Ishikawa (cell line): Measurements from ENCODE around the gene SLCO3A1.

Experiments used
- CEBPB ChIP-seq: IDR thresholded peaks from 2 replicates; pipeline ENCODE4 v1.6.1; 2012
- CREB1 ChIP-seq: IDR thresholded peaks from 2 replicates; pipeline ENCODE4 v1.6.1; 2012; ENCODE audit warnings: low read depth
- EGR1 ChIP-seq: IDR thresholded peaks from 2 replicates; pipeline ENCODE4 v1.6.1; 2012
- EP300 ChIP-seq: IDR thresholded peaks from 2 replicates; pipeline ENCODE4 v1.6.1; 2012; ENCODE audit warnings: borderline replicate concordance
- FOXM1 ChIP-seq: IDR thresholded peaks from 2 replicates; pipeline ENCODE4 v1.6.1; 2012; ENCODE audit warnings: low read depth, borderline replicate concordance
- NFIC ChIP-seq: IDR thresholded peaks from 2 replicates; pipeline ENCODE4 v1.6.1; 2012
- RAD21 ChIP-seq: IDR thresholded peaks from 2 replicates; pipeline ENCODE4 v1.6.1; 2012; ENCODE audit warnings: low read depth
- TAF1 ChIP-seq: IDR thresholded peaks from 2 replicates; pipeline ENCODE4 v1.6.1; 2012; ENCODE audit warnings: low read depth, mild to moderate bottlenecking
- TCF12 ChIP-seq: IDR thresholded peaks from 2 replicates; pipeline ENCODE4 v1.6.1; 2012; ENCODE audit warnings: low read depth
- TEAD4 ChIP-seq: IDR thresholded peaks from 2 replicates; pipeline ENCODE4 v1.6.1; 2012
- YY1 ChIP-seq: IDR thresholded peaks from 2 replicates; pipeline ENCODE4 v1.6.1; 2012; ENCODE audit warnings: low read depth
- ZBTB7A ChIP-seq: IDR thresholded peaks from 2 replicates; pipeline ENCODE4 v1.6.1; 2012; ENCODE audit warnings: low read depth
- TF ChIP-seq, protein P1 (sequence below): IDR thresholded peaks from 2 replicates; pipeline ENCODE4 v1.6.1; 2012
- TF ChIP-seq, protein P2 (sequence below): IDR thresholded peaks from 2 replicates; pipeline ENCODE4 v1.6.1; 2012
- TF ChIP-seq, protein P3 (sequence below): IDR thresholded peaks from 2 replicates; pipeline ENCODE4 v1.6.1; 2012; ENCODE audit warnings: low read depth, mild to moderate bottlenecking

Gene SLCO3A1

GRCh38 chr15:92117261-92117731 is 263.8 kb downstream of the SLCO3A1 start:
- TF ChIP-seq EGR1 (no peak), YY1 (no peak), CREB1 (no peak), NFIC (no peak), ZBTB7A (no peak), EP300 (no peak), CEBPB (no peak), TCF12 (no peak), FOXM1 (no peak), TEAD4 (no peak), TAF1 (no peak)
- TF ChIP-seq, protein P1, sequence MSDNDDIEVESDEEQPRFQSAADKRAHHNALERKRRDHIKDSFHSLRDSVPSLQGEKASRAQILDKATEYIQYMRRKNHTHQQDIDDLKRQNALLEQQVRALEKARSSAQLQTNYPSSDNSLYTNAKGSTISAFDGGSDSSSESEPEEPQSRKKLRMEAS = no peak
- TF ChIP-seq, protein P2, sequence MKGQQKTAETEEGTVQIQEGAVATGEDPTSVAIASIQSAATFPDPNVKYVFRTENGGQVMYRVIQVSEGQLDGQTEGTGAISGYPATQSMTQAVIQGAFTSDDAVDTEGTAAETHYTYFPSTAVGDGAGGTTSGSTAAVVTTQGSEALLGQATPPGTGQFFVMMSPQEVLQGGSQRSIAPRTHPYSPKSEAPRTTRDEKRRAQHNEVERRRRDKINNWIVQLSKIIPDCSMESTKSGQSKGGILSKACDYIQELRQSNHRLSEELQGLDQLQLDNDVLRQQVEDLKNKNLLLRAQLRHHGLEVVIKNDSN = no peak

- no peak for TF ChIP-seq EGR1
- TF ChIP-seq, protein P3, sequence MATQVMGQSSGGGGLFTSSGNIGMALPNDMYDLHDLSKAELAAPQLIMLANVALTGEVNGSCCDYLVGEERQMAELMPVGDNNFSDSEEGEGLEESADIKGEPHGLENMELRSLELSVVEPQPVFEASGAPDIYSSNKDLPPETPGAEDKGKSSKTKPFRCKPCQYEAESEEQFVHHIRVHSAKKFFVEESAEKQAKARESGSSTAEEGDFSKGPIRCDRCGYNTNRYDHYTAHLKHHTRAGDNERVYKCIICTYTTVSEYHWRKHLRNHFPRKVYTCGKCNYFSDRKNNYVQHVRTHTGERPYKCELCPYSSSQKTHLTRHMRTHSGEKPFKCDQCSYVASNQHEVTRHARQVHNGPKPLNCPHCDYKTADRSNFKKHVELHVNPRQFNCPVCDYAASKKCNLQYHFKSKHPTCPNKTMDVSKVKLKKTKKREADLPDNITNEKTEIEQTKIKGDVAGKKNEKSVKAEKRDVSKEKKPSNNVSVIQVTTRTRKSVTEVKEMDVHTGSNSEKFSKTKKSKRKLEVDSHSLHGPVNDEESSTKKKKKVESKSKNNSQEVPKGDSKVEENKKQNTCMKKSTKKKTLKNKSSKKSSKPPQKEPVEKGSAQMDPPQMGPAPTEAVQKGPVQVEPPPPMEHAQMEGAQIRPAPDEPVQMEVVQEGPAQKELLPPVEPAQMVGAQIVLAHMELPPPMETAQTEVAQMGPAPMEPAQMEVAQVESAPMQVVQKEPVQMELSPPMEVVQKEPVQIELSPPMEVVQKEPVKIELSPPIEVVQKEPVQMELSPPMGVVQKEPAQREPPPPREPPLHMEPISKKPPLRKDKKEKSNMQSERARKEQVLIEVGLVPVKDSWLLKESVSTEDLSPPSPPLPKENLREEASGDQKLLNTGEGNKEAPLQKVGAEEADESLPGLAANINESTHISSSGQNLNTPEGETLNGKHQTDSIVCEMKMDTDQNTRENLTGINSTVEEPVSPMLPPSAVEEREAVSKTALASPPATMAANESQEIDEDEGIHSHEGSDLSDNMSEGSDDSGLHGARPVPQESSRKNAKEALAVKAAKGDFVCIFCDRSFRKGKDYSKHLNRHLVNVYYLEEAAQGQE = no peak
- no peak for TF ChIP-seq CEBPB
- no peak for TF ChIP-seq TCF12
- no peak for TF ChIP-seq FOXM1
- no peak for TF ChIP-seq CREB1
- TF ChIP-seq TEAD4 = no peak
- TF ChIP-seq, protein P2 = no peak
- no peak for TF ChIP-seq TAF1
- TF ChIP-seq ZBTB7A = no peak
- TF ChIP-seq RAD21 = no peak
- TF ChIP-seq NFIC = no peak
- TF ChIP-seq, protein P1 = no peak
- no peak for TF ChIP-seq EP300
Observed at GRCh38 chr15:92118162-92118935, 264.8 kb downstream of the SLCO3A1 start.

- no peak for TF ChIP-seq TCF12
Observed at GRCh38 chr15:92118936-92119325, 265.4 kb downstream of the SLCO3A1 start.

DNA sequence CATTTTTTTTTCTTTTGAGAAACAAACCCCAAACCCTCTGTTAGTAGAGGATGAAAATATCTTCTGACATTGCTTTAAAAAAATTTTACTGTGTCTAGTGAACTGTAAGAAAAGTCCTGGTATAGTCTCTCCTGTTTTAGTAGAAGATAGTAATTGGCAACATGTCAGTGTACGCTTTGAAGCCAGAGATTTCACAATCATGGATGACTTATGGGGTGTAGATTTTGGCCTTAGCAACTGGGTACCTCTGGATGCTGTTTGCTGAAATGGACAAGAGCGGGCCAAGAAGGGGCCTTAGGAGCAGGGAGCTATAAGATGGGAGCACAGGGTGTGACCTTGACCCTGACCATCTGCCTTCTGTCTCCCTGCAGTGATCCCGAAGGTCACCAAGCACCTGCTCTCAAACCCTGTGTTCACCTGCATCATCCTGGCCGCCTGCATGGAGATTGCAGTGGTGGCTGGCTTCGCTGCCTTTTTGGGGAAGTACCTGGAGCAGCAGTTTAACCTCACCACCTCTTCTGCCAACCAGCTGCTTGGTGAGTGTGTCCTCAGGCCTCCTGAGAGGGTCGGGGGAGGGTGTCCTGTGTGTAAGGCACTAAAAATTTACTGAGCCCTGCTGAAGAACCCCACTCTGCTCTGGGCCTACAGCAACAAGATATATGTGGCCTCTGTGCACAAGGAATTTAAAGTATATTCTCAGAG is 266.7 kb downstream of the SLCO3A1 start:
- TF ChIP-seq TAF1 (no peak), TEAD4 (no peak), FOXM1 (no peak), YY1 (no peak), EP300 (no peak), CREB1 (no peak)
- TF ChIP-seq, protein P3 = no peak
- TF ChIP-seq, protein P2 = no peak

DNA sequence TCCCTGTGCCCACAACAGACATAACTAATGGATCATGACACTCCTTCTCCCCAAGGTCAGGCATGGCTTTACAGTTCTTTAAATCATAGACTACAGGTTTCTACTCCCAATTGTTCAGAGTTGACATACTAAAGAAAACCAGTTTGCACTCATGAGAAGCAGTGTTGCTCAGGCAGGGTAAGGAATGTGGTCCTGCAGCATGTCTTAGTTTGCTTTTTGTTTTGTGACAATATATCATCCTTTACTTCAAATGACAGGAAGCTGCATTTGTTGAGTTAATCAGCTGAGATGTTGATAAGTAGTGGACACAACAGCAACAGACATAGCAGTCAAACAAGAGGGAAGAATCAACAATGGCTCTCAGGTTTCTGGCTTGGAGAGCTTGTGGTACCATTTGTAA is 267.5 kb downstream of the SLCO3A1 start:
- TF ChIP-seq EGR1 (no peak), YY1 (no peak), RAD21 (no peak)

DNA sequence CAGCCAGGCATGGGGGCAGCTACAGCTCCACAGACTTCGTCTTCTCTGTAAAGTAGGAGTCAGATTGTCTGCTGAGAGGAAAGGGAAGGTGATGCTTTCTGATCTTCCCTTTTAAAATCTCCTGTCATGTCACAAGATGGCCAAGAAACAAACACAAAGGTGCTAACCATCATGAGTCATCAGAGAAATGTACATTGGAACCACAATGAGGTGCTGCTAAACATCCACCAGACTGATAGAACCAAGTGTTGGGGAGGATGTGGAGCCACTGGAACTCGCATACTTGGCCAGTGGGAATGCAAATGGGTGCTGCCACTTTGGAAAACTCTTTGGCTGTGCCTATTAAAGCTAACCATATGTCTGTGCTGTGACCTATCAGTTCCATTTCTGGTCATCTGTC is 268.8 kb downstream of the SLCO3A1 start:
- TF ChIP-seq YY1 = no peak
- TF ChIP-seq TEAD4 = no peak
- TF ChIP-seq, protein P3 = no peak
- TF ChIP-seq CREB1 = no peak
- TF ChIP-seq FOXM1 = no peak
- no peak for TF ChIP-seq RAD21
- no peak for TF ChIP-seq CEBPB
- TF ChIP-seq, protein P1 = no peak
- TF ChIP-seq EGR1 = no peak
- no peak for TF ChIP-seq TAF1
- no peak for TF ChIP-seq NFIC
- TF ChIP-seq, protein P2 = no peak
- TF ChIP-seq EP300 = no peak
- no peak for TF ChIP-seq TCF12
- no peak for TF ChIP-seq ZBTB7A
